ENCODE measurements around the gene AOPEP. TPM values are rescaled to one million over a fixed set of nuclear protein-coding genes. Genes with fewer than 3 reads are reported as not detected.

Gene AOPEP
- total and polyA plus RNA-seq, 2 of the 13 experiments (the other 11 are each of a cell fraction or from before 2014, with no cell fraction given) = 22.2 to 41.6 TPM

DNA sequence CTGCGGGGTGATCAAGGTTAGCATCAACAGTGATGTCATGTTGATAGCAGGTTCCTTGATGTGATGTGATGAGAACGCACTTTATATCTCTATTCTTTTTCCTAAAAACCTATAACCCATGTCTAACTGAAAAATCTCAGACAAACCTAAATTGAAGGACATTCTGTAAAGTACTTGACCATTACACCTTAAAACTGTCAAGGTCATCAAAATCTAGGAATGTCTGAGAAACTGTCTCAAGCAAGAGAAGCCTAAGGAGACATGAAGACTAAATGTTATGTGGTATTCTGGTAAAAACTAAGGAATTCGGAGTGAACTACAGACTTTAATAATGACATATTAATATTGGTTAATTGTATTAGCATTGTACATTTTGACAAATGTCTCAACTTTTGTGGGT, 170.0 kb downstream of the AOPEP start (continued):
- TF ChIP-seq MAF1 (CRISPR knock-in tag; IDR thresholded peaks at IDR 0.05; ENCODE audit: borderline replicate concordance) = no peak

DNA sequence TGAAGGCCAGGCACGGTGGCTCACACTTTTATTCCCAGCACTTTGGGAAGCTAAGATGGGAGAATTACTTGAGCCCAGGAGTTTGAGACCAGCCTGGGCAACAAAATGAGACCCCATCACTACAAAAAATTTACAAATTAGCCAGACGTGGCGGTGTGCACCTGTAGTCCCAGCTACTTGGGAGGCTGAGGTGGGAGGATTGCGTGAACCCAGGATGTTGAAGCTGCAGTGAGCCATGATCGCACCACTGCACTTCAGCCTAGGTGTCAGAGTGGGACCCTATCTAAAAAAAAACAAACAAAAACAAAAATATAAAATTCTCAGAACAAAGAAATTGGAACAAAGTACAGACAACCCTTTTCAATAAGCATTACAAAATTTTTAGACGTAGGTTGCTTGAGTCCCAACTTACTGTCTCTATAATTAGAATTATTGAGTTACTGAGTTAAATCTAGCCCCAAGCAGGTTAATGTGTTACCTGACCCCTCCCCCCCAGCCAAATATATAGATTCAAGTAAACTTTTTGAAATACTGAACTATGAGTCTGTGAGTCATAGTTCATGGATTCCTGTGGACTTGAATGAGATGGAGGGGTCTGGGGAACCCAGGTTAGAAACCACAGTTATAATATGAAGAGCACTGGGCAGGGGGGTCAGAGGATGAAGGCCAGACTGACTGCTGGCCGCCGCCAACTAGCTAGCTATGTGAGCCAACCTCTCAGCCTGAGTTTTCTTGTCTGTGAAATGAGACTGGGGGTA, 173.1 kb downstream of the AOPEP start:
- H4K20me1 ChIP-seq (ENCODE audit: insufficient read depth, low read length) = no peaks in the 10 kb centered on the region
- ChIA-PET POLR2A (interaction anchor here (0.9 to 1.6 kb wide), 9 partner anchors 23 to 124 kb away, joined by 3 to 5 read pairs (median 4); no protein-coding TSS in a partner anchor), CTCF (ENCODE audit: low intra/inter-chr PET ratio, low total read pairs) (no interaction called here)
- H3K4me3 ChIP-seq (replicated peaks in 1 of 3; ENCODE audit: insufficient read depth in 1 of 3, low read depth in 2 of 3, low read length in 3 of 3) = peak overlapping the region; percentile 32 to 58 (median 56)
- H3K79me2 ChIP-seq (ENCODE audit: insufficient read depth, low read length) = peaks cover 4% of the 10 kb centered on the region
- no TSS peak for BruUV-seq (replicated peaks)
- H3K4me1 ChIP-seq (ENCODE audit: insufficient read depth, low read length) = peaks cover 82% of the 10 kb centered on the region
- no peaks in the 10 kb centered on the region for H3K9me3 ChIP-seq (ENCODE audit: low read length)
- peak overlapping the region; percentile 85 for H3K27ac ChIP-seq (ENCODE audit: extremely low read length, insufficient read depth, low read length)
- peak overlapping the region; percentile 78 for H3K9ac ChIP-seq (ENCODE audit: insufficient read depth, low read depth, low read length)
- intact Hi-C loops (cut with micrococcal nuclease; ENCODE audit: unreplicated experiment) = loop anchor here (5.0 to 10.0 kb wide), 2 partner anchors 53 to 115 kb away; no protein-coding TSS in a partner anchor
- H3K27me3 ChIP-seq (ENCODE audit: control insufficient read depth in 1 of 2, insufficient read depth in 2 of 2, low read length in 2 of 2) = no peaks in the 10 kb centered on the region
- no peak overlapping the region for H2AFZ ChIP-seq (ENCODE audit: low read length)
- peak; percentile 97 for ATAC-seq
- H3K36me3 ChIP-seq (replicated peaks in 1 of 2; ENCODE audit: control insufficient read depth in 1 of 2, insufficient read depth in 2 of 2, low read length in 2 of 2) = no peaks in the 10 kb centered on the region
- peak overlapping the region; percentile 88 for H3K4me2 ChIP-seq (ENCODE audit: low read depth, low read length)
- in situ Hi-C loops (cut with HindIII; ENCODE audit: extremely low pct_ligation_motif_present, low pct_unique_long_range_greater_than_20kb) = no loop called here
- peak; percentile 92 for DNase-seq (ENCODE audit: low spot score)
- 48% methylated on average over 8 of the region's 8 CpGs for WGBS (ENCODE audit: low lambda C conversion rate)
- peak; percentile 71 for FAIRE-seq
- TF ChIP-seq ZNF558 (CRISPR knock-in tag; IDR thresholded peaks at IDR 0.05; ENCODE audit: borderline replicate concordance) (no peak), ZNF432 (CRISPR knock-in tag; IDR thresholded peaks at IDR 0.05; ENCODE audit: borderline replicate concordance) (no peak), BATF2 (CRISPR knock-in tag; IDR thresholded peaks at IDR 0.05) (no peak), MIER3 (CRISPR knock-in tag; IDR thresholded peaks at IDR 0.05; ENCODE audit: borderline replicate concordance) (no peak), TOPORS (CRISPR knock-in tag; IDR thresholded peaks at IDR 0.05) (no peak), SIN3A (IDR thresholded peaks at IDR 0.05; ENCODE audit: borderline replicate concordance, low read depth, low read length) (no peak), ARID2 (CRISPR knock-in tag; IDR thresholded peaks at IDR 0.05; ENCODE audit: borderline replicate concordance) (no peak), ZBTB33 (CRISPR knock-in tag; IDR thresholded peaks at IDR 0.05) (no peak), ZNF446 (CRISPR knock-in tag; IDR thresholded peaks at IDR 0.05) (no peak), ONECUT2 (CRISPR knock-in tag; IDR thresholded peaks at IDR 0.05) (0 out of 2 replicates have a peak, but pooled peaks have one; percentile 43), TERF1 (CRISPR knock-in tag; IDR thresholded peaks at IDR 0.05) (no peak), ZNF572 (CRISPR knock-in tag; IDR thresholded peaks at IDR 0.05) (no peak)
- TF ChIP-seq, protein P1, sequence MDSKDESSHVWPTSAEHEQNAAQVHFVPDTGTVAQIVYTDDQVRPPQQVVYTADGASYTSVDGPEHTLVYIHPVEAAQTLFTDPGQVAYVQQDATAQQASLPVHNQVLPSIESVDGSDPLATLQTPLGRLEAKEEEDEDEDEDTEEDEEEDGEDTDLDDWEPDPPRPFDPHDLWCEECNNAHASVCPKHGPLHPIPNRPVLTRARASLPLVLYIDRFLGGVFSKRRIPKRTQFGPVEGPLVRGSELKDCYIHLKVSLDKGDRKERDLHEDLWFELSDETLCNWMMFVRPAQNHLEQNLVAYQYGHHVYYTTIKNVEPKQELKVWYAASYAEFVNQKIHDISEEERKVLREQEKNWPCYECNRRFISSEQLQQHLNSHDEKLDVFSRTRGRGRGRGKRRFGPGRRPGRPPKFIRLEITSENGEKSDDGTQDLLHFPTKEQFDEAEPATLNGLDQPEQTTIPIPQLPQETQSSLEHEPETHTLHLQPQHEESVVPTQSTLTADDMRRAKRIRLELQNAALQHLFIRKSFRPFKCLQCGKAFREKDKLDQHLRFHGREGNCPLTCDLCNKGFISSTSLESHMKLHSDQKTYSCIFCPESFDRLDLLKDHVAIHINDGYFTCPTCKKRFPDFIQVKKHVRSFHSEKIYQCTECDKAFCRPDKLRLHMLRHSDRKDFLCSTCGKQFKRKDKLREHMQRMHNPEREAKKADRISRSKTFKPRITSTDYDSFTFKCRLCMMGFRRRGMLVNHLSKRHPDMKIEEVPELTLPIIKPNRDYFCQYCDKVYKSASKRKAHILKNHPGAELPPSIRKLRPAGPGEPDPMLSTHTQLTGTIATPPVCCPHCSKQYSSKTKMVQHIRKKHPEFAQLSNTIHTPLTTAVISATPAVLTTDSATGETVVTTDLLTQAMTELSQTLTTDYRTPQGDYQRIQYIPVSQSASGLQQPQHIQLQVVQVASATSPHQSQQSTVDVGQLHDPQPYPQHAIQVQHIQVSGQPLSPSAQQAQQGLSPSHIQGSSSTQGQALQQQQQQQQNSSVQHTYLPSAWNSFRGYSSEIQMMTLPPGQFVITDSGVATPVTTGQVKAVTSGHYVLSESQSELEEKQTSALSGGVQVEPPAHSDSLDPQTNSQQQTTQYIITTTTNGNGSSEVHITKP (CRISPR knock-in tag; IDR thresholded peaks at IDR 0.05; ENCODE audit: low read depth) = 0 out of 2 replicates have a peak, but pooled peaks have one; percentile 36
